Stimulated activated naive CD8-positive, alpha-beta T cell treated with anti-CD3 and anti-CD28 coated beads, Interleukin-15, Interleukin-2, amounts not matched to agents 100 U/mL and 50 U/mL, for 24 hours (primary cell): ENCODE data around the gene PSMB7.

Experiments used
- ATAC-seq: fragments of 150-1000 bp; cut with Tn5 transposase; one replicate; pipeline ENCODE4 v1.10.0; 2021
- DNase-seq: peaks from one replicate; pipeline ENCODE4 v3.0.0; 2021

The PSMB7 gene

GRCh38 chr9:124356745-124357390 lies 58.4 kb downstream of the PSMB7 start:
- DNase-seq, result no peak
- ATAC-seq, result no peak

DNA sequence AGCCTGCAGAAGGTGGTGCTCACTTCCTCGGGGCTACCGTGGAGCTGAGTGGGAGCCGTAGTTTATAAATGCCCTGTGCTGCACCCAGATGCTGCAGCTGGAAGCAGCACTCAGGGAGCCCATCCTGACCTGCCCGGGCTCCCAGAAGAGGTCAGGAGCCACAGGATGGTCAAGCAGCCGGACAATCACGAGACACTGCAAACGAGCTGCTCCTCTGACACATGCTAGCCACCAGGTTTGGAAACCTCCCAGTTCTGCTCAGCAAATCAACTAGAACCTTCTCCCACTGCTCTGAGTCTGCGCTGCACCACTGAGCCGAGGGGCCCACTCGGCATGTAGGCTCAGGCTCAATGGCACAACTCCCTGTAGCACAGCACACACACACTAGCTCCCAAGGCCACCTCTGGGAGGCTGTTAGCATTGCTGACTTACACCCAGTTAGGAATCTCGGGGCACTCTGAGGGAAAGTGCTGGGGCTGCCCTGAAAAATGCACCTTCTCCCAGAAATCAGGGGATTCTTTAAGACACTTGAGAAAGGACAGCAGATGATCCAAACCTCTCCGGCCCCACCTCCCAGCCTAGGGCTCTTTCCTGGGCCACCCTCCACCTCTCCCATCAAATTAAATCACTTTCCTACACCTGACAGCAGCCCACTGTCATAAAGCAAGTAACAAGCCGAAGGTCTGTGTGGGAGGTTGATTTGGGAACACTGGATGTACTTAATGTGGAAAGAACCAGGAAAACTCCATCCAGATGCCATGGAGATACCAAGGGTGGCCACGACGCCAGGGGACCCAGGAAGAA lies 59.1 kb downstream of the PSMB7 start:
- DNase-seq (no peak), ATAC-seq (no peak)

- DNase-seq (no peak), ATAC-seq (no peak)
Observed at GRCh38 chr9:124355039-124355940, 60.0 kb downstream of the PSMB7 start.

- ATAC-seq (no peak), DNase-seq (no peak)
Observed at GRCh38 chr9:124354346-124355038, 60.8 kb downstream of the PSMB7 start.

DNA sequence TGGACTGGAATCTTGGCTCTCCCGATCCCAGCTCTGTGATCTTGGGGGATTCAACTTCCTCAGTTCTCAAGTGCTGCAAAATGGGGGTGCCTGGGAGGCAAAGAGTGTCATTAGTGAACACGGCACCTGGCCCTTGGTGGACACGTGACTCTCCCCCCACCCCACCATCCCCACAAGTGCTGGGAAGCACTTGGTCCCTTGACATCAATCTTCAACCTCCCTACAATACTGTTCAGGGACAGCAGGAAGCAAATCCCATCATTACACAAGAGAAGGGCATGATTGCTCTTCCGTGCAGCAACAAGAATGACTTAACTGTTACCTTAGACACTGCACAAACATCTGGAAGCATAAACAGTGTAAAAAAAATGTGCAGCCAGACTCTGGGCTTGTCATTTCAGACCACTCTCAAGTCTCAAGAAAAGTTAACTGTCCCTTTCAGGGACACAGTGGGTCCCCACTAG lies 61.4 kb downstream of the PSMB7 start:
- DNase-seq (no peak), ATAC-seq (no peak)

DNA sequence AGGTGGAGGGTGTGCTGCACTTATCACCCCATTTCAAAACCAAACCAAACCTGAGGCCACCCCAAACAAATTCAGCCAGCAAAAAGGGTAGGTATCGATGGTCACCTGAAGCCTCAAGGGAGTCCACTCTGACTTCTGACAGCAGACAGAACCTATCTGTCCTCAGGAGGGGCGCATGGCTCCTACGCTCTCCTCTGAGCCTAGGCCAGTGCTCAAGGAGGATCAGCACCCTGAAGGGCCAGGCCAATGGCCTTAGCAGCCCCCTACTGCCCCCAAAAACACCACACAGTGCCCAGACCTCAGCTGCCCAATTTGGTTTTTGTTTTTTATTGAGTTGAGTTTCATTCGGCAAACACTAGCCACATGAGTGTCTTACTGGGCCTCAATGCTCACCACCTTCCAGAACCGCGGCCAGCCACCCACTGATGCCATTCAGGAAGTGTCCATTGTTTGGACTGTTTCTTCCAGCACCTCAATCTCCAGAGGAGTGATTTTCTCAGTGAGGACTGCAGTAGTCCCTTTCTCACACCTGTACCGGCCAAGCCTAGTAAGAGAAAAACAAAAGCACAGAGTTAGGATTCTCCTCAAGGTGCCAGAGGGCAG lies 62.0 kb downstream of the PSMB7 start:
- no peak for ATAC-seq
- DNase-seq, result no peak

GRCh38 chr9:124352616-124353015 lies 62.6 kb downstream of the PSMB7 start:
- ATAC-seq (no peak), DNase-seq (no peak)

GRCh38 chr9:124351672-124352468 lies 63.4 kb downstream of the PSMB7 start:
- DNase-seq (no peak), ATAC-seq (no peak)

GRCh38 chr9:124350494-124351263 lies 64.6 kb downstream of the PSMB7 start:
- ATAC-seq (no peak), DNase-seq (no peak)

DNA sequence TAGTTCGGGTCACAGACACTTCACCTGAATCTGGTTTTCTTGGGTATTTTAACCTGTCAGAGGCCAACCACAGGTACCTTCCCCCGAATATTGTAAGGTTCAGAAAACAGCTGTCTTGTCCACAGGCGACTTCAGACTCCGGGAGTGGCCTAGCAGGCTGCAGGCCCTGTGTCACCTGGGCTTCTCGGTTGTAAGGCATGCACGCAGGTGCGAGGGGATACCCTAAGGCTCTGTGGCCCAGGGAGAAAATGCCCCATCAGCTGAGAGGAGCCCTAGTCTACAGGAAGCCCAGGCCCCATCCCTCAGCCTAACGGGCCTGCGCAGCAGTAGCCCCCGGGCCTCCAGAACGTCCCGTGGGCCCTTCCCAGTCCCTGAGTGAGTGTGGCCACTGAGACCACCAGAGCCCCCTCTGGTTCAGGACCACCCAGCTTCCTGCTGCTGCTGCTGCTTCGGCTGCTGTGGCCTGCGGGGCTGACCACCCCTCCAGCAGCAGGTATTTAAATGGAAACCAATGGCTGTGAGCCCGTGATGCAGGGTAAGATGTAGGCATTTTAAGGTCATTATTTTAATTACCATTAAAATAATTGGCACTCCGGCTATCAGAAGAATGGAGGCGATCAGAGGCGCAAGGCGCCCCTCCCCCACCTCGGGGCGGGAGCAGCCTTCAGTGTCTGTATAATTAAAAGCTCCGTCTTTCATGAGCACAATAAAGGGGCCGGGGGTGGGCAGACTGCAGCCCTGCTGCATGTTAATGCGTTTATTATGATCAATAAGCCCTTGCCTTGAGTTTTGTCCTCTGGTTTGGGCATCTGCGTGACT lies 65.4 kb downstream of the PSMB7 start:
- DNase-seq (no peak), ATAC-seq (no peak)

DNA sequence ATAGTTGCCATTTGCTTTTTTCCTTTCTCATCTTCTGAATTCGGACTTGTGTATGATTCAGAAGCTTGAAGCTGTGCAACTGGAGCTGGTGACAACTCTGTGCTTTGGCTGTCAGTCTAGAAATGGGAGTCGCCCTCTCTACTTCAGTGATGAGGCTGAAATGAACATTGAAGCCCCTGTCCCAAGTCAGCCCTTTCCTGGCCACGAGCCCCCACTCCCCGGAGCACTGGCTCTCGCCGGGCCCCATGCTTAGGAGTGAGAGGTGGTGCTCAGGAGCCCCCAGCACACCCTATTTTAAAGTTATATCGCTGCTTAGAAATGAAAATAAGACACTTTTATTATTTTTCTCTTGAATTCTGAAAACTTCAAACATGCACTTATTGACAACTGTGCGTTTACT lies 66.0 kb downstream of the PSMB7 start:
- no peak for DNase-seq
- no peak for ATAC-seq

DNA sequence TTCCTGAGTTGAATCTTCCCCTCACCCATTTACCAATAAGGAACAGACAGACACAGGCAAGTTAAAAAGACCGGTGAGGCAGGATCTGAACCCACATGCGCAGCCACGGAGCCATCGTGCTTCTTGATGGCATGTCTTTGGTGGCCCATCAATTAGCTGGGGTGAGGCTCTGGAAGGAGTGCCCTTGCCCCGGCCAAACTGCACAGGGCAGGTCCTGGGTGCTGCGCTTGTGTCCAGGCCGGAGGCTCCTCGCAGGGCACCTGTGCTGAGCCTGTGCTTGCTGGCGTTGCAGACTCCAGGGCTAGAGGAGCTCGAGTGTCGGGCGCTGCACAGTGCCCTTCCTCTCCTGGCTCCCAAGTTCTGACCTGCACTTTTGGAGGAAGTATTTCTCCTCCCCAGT lies 66.4 kb downstream of the PSMB7 start:
- ATAC-seq, result no peak

DNA sequence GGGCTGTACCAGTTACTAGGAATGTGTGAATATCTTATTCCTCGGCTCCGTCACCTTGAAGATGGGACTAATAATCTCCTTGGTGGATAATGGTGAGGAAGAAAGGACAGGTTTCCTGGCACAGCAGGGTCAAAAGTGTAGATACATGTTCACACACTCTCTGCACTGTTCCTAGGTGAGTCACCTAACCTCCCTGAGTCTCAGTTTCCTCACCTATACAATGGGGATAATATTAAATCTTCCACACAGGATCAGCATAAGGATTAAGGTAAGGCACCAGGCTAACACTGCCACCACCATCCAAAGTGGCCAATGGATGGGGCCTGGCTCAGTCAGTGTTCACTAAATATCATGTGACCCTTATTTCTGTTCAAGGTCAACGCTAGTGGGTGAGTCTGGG lies 66.9 kb downstream of the PSMB7 start:
- ATAC-seq (no peak), DNase-seq (no peak)

More for the DNA sequence above, 66.4 kb downstream of the PSMB7 start:
- no peak for DNase-seq

DNA sequence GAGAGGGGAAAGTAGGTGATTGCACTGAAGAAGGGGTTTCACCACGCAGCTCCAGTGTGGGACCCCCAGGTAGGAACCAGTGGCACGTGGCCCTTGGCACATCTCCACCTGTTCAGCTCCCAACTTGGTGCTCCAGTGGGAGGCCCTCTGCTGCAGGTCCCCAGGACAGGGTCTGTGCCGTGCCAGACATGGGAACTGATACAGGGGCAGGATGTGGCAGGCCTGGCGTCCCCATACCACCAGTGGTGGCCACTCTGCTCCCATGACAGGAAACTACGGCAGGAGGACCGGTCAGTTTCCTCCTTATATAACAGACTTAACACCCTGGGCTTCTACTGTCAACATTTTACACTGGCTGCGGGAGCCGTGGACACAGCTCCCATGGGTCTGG lies 67.3 kb downstream of the PSMB7 start:
- DNase-seq, result no peak
- ATAC-seq, result no peak

GRCh38 chr9:124347206-124347967 lies 67.9 kb downstream of the PSMB7 start:
- ATAC-seq (no peak), DNase-seq (no peak)

- no peak for DNase-seq
- peak; percentile 10 for ATAC-seq
Observed at GRCh38 chr9:124346347-124347163, 68.7 kb downstream of the PSMB7 start.

- no peak for ATAC-seq
- DNase-seq, result no peak
Observed at GRCh38 chr9:124345751-124346281, 69.4 kb downstream of the PSMB7 start.
